Activated CD8-positive, alpha-beta memory T cell treated with anti-CD3 and anti-CD28 coated beads, Interleukin-2, amount 50 U/mL, for 48 hours (primary cell): Measurements from ENCODE around the gene COL8A2.
A peak's percentile ranks its signal among the peaks of the same experiment; 100 is the strongest.

ENCODE experiments used
- DNase-seq: peaks from one replicate; pipeline ENCODE4 v3.0.0-alpha.2; 2020

Gene COL8A2

GRCh38 chr1:36088577-36089392 lies 36.2 kb downstream of the COL8A2 start, which contains the start of gene ADPRS:
Gene ADPRS, plus strand, starts transcription at chr1:36088892. Its CDS starts 13 bp downstream, at chr1:36088905.
- peak; percentile 98 for DNase-seq

GRCh38 chr1:36088265-36088576 lies 36.8 kb downstream of the COL8A2 start:
- DNase-seq = no peak

- peak; percentile 54 for DNase-seq
Observed at GRCh38 chr1:36087233-36088123, 37.5 kb downstream of the COL8A2 start.

- DNase-seq = peak; percentile 47
Observed at GRCh38 chr1:36086529-36087232, 38.3 kb downstream of the COL8A2 start.

DNA sequence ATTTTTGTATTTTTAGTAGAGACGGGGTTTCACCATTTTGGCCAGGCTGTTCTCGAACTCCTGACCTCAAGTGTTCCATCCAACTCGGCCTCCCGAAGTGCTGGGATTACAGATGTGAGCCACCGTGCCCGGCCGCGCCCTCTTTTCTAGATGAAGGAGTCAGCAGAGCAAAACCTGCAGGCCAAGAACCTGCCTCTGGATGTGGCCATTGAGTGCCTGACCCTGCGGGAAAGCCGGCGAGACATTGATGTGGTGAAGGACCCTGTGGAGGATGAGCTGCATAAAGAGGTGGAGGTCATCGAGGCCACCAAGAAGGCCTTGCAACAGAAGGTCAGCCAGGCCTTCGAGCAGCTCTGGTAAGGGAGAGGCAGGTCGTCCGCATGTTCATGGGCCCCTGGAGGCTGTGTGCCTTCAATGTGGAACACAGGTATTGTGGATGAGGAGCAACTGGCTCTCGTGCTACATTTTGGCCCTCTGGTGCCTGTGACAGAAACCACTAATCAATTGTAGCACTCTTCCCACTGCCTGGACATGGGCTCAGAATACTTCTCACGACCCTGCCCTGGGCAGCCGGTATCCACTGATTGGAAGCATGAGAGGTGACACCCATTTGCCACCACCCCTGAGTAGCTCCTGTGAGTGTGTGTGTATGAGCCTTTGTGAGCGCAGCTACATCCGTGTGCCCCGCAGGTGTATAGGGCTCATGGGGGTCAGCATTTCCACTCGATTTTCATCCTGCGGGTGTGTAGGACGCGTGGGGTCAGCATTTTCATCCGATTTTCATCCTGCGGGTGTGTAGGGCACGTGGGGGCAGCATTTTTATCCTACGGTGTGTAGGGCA lies 39.1 kb downstream of the COL8A2 start:
- peak; percentile 44 for DNase-seq

- peak; percentile 45 for DNase-seq
Observed at GRCh38 chr1:36085126-36085525, 39.9 kb downstream of the COL8A2 start.

DNA sequence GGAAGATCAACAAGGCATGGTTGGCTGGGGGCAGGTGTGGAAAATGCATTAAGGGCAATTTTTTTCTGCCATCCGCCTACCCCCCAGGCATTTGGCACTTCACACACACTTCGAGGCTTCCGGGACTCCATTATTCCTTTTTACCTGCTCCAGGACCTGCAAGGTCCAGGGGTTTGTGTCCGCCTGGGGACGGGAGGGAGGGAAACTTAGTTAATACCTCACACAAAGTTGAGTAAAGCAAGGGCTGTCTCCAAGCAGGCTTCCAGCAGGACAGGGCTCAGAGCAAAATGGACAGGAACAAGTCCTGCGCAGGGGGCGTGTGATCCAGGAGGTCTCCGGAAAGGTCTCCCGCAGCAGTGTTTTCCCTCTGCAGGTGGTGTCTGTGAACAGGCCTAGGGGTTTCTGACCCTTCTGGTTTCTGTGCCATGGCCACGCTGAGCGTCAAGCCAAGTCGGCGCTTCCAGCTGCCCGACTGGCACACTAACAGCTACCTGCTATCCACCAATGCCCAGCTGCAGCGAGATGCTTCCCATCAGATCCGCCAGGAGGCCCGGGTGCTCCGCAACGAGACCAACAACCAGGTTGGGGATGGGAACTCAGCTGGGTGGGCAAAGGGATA lies 40.4 kb downstream of the COL8A2 start:
- DNase-seq = peak; percentile 47

DNA sequence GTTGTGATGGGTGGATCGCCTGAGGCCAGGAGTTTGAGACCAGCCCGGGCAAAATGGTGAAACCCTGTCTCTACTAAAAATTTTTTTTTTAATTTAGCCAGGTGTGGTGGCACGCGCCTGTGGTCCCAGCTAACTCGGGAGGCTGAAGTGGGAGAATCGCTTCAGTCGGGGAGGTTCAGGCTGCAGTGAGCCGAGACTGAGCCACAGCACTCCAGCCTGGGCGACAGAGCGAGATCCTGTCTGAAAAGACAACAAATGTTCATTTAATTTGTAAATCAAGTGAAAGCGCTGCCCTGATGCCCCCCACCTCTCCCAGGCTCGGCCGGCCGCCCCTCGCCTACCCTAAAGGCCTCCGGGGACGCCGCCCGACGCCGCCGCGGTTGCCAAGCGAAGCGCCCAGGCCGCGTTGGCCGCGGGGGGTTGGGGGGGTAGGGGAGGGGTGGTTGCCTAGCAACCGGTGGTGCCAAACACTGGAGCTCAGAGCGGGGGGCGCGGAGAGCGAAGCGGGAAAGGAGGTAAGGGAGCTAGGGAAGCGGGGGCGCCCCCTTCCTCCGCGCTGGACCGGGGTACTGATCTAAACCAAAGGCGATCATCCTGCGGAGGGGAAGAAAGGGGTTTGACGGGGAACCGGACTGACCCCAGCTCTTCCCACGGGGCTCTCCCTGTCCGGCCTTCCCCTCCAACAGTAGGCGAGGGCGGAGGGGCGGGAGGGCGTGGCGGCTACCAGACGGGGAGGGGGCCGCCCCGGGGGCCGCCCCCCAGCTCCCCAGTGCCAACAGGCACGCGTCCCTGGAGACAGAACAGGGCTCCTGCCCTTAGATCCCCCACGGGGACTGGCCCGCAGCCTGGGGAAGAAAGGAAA lies 41.2 kb downstream of the COL8A2 start, which contains the start of gene TEKT2:
Gene TEKT2, plus strand, starts transcription at position 460 of the 862 bp plus-strand sequence. CDS start 828 bp downstream, outside the sequence.
- DNase-seq = peak; percentile 59

GRCh38 chr1:36083219-36083618 lies 41.8 kb downstream of the COL8A2 start:
- no peak for DNase-seq

- DNase-seq = no peak
Observed at GRCh38 chr1:36081926-36082485, 43.0 kb downstream of the COL8A2 start.

- DNase-seq = no peak
Observed at GRCh38 chr1:36080801-36081200, 44.2 kb downstream of the COL8A2 start.

GRCh38 chr1:36080236-36080635 lies 44.8 kb downstream of the COL8A2 start:
- no peak for DNase-seq

GRCh38 chr1:36076979-36077573 lies 47.9 kb downstream of the COL8A2 start:
- DNase-seq = no peak

- no peak for DNase-seq
Observed at GRCh38 chr1:36070349-36070748, 54.7 kb downstream of the COL8A2 start.

GRCh38 chr1:36068866-36069265 lies 56.2 kb downstream of the COL8A2 start:
- DNase-seq = no peak

DNA sequence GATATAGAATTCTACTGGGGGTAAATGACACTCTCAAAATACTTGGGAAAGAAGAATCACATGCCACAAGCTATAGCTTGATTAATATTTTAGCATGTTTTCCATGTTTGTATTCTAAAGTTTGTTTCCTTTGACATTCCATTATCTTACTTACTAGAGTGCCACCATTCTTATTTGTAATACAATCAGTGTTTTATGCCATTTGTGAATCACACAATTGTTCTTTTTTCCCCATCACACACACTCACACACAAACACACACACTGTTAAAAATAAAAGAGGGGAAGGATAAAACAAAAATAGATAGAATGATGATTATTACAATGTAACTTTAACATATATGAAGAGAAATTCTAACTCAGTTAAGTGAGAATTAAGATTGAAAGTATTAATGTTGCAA lies 57.2 kb downstream of the COL8A2 start:
- DNase-seq = no peak

DNA sequence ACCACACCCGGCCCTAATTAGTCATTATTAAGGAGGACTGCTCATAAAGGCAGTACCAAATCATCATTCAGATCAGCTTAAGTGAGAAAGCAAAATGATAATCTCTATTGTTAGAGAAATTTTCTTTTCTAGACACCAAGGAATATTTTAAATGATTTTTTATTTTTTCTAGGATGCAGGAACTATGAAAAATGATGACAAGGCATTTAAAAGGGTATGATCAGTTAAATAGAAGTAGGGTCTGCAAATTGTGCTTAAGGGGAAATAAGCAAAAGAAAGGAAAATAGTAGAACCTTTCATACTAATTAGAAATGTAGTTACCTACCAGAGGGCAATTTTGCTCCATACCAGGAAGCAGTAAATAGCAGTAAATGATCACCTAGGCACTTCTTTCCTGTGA lies 62.7 kb downstream of the COL8A2 start:
- DNase-seq = no peak

DNA sequence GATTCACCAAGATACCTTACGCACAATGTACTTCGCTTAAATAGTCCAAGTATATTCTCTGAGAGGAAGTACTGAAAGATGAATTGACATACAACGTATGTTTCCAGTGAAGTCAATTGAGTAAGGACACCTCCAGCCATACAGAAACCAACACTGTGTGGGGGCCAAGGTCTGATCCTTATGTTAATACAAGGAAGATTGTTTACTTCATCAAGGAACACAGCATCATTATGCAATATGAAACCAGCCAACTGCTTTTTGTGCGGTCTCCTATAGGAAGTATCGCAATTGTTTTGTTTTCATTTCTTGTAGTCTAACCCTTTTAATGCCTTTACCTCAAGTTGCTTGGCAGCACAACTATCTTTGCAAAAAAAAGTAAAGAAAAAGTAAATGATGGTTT lies 69.3 kb downstream of the COL8A2 start:
- no peak for DNase-seq

DNA sequence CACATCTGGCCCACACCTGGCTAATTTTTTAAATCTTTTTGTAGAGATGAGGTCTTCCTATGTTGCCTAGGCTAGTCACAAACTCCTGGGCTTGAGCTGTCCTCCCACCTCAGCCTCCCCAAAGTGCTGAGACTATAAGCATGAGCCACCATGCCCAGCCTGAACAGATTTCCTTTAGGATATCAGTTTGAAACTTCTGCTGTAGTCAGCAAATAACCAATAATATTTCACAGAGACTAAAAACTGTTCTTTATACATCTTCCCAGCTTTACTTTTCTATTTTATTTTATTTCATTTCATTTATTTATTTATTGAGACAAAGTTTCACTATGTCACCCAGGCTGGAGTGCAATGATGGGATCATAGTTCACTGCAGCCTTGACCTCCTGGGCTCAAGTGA lies 71.0 kb downstream of the COL8A2 start:
- DNase-seq = no peak

GRCh38 chr1:36051821-36052220 lies 73.2 kb downstream of the COL8A2 start:
- no peak for DNase-seq
